Cortex of kidney (tissue), 1 donor: ENCODE data around the gene NFATC4.

ENCODE experiments used
- DNase-seq: peaks from one replicate; lab custom pipeline; 2025; lab: John Stamatoyannopoulos, UW

Gene NFATC4

DNA sequence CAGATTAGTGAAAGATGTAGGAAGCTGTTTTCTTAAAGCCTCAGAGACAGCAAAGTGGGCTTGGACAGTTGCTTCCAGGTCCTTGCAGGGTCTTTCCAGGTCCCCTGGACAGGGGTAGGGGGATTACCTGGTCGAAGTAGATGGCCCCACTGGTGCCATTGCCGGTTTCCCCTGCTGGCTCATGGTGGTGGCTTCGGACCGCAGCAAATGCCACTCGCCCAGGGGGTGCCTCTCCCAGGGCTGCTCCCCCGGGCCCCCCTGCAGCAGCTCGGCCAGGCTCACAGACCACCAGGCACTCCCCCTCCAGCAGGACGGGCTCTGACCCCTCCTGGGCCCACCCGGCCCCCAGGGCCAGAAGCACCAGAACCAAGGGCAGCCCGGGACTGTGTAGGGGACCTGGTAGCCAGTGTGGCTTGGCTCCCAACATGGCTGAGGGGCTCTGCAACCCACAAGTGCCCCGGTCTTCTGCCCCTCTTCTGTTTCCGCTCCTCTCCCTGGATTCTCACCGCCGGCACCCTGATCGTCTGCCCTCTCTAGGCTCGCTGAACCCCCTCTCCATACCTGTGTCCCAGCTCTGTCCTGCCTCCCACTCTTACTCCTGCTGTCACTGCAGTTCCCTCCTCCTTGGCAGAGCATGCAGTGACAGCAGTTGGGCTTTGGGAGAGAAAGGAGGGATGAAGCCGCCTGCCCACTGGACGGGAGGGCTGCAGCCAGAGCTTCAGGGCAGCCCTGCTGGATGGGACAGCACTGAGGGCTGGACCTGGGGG, 60.8 kb downstream of the NFATC4 start:
- no peak for DNase-seq
